ENCODE data around the gene SLC16A3. TPM values are rescaled to one million over a fixed set of nuclear protein-coding genes. Genes with fewer than 3 reads are reported as not detected.
A peak's percentile ranks its signal among the peaks of the same experiment; 100 is the strongest.

SLC16A3 gene
- total and polyA plus RNA-seq, 8 donors, result 4.9 to 87.9 (median 37.7) TPM

GRCh38 chr17:82262344-82262743 is 33.5 kb downstream of the SLC16A3 start:
- H3K9me3 ChIP-seq, result no peaks in the 10 kb centered on the region
- peaks cover 29 to 73% (median 42%) of the 10 kb centered on the region in 4 donors for H3K4me1 ChIP-seq
- TF ChIP-seq EP300 (IDR thresholded peaks at IDR 0.05) (no peak), CTCF (IDR thresholded peaks at IDR 0.05) (no peak)
- no peaks in the 10 kb centered on the region for H3K27me3 ChIP-seq
- peaks cover 80 to 94% (median 92%) of the 10 kb centered on the region in 4 donors for H3K36me3 ChIP-seq
- no peak for DNase-seq
- no peak overlapping the region for H3K4me3 ChIP-seq
- intact Hi-C loops (cut with DNase I; ENCODE audit: low total_unique reads), result no loop called here
- 51 to 78% (median 55%) methylated on average over 4 of the region's 4 CpGs for WGBS, 5 donors
- H3K27ac ChIP-seq, result peak overlapping the region in 3 of 5 donors; percentile 30 to 100 (median 67)

GRCh38 chr17:82263641-82264040 is 34.8 kb downstream of the SLC16A3 start:
- peak overlapping the region; percentile 6 to 100 (median 54) for H3K27ac ChIP-seq
- H3K4me3 ChIP-seq, result peak overlapping the region in 1 of 4 donors; percentile 0
- peaks cover 36 to 76% (median 52%) of the 10 kb centered on the region in 4 donors for H3K4me1 ChIP-seq
- no peaks in the 10 kb centered on the region for H3K27me3 ChIP-seq
- no peak for TF ChIP-seq POLR2A (IDR thresholded peaks at IDR 0.05)
- TF ChIP-seq EP300 (IDR thresholded peaks at IDR 0.05), result no peak
- no peak for TF ChIP-seq CTCF (IDR thresholded peaks at IDR 0.05)
- TF ChIP-seq POLR2AphosphoS5 (IDR thresholded peaks at IDR 0.05), result no peak
- no peak for DNase-seq
- intact Hi-C loops (cut with DNase I; ENCODE audit: low total_unique reads), result no loop called here
- 40 to 70% (median 69%) methylated on average over 9 of the region's 9 CpGs for WGBS, 5 donors
- H3K36me3 ChIP-seq, result peaks cover 71 to 81% (median 80%) of the 10 kb centered on the region in 4 donors
- no peaks in the 10 kb centered on the region for H3K9me3 ChIP-seq

- H3K9me3 ChIP-seq, result no peaks in the 10 kb centered on the region
- H3K36me3 ChIP-seq, result peaks cover 49 to 76% (median 67%) of the 10 kb centered on the region in 4 donors
- peaks cover 60 to 91% (median 77%) of the 10 kb centered on the region in 4 donors for H3K4me1 ChIP-seq
- no peak overlapping the region for H3K4me3 ChIP-seq
- intact Hi-C loops (cut with DNase I; ENCODE audit: low total_unique reads), result no loop called here
- no peak for DNase-seq
- TF ChIP-seq POLR2A (IDR thresholded peaks at IDR 0.05) (no peak), EP300 (IDR thresholded peaks at IDR 0.05) (no peak), CTCF (IDR thresholded peaks at IDR 0.05) (no peak), POLR2AphosphoS5 (IDR thresholded peaks at IDR 0.05) (no peak)
- WGBS, 5 donors, result 83 to 90% (median 88%) methylated on average over 10 of the region's 10 CpGs
- peak overlapping the region; percentile 28 to 100 (median 98) for H3K27ac ChIP-seq
- no peaks in the 10 kb centered on the region for H3K27me3 ChIP-seq
These were observed 37.3 kb downstream of the SLC16A3 start for GRCh38 chr17:82266142-82266541.

- Histone ChIP-seq H3K4me3 (peak overlapping the region; percentile 11 to 30 (median 18)), H3K4me1 (peaks cover 71 to 96% (median 86%) of the 10 kb centered on the region in 4 donors)
- intact Hi-C loops (cut with DNase I; ENCODE audit: low total_unique reads), result no loop called here
These were observed 38.9 kb downstream of the SLC16A3 start for GRCh38 chr17:82267575-82268379.

More at GRCh38 chr17:82267575-82268379, 38.9 kb downstream of the SLC16A3 start:
- Histone ChIP-seq H3K27ac (peak overlapping the region; percentile 96 to 100 (median 98)), H3K27me3 (no peaks in the 10 kb centered on the region), H3K9me3 (no peaks in the 10 kb centered on the region), H3K36me3 (peaks cover 43 to 69% (median 59%) of the 10 kb centered on the region in 4 donors)
- peak; percentile 90 to 93 for DNase-seq
- peak in 2 of 3 donors; percentile 52 to 85 for TF ChIP-seq POLR2AphosphoS5 (IDR thresholded peaks at IDR 0.05)
- TF ChIP-seq CTCF (IDR thresholded peaks at IDR 0.05), result no peak
- no peak for TF ChIP-seq POLR2A (IDR thresholded peaks at IDR 0.05)
- peak; percentile 3 for TF ChIP-seq EP300 (IDR thresholded peaks at IDR 0.05)
- WGBS, 5 donors, result 12 to 21% (median 18%) methylated on average over 16 to 21 of the region's 21 CpGs

All from stomach (tissue), 9 donors.